HAP-1 (cell line): ENCODE measurements around the gene ACADS.
A peak's percentile ranks its signal among the peaks of the same experiment; 100 is the strongest.
"Not testable (repeated sequence)": the region's sequence is repeated elsewhere in the genome, so short reads cannot be mapped to it uniquely, and the experiment has no call there.

Experiments
- DNase-seq, 2 experiments: peaks; one replicate each; pipeline ENCODE4 v3.0.0-alpha.2; 2016 to 2020; ENCODE audit warnings: low spot score in 2 of 2
- H3K27me3 ChIP-seq: fragments of 250-450 bp; sonication (Bioruptor Pico); 2 replicates; pipeline ENCODE4 v1.5.1; 2020; ENCODE audit warnings: low read depth, mild to moderate bottlenecking, moderate library complexity
- H3K36me3 ChIP-seq: fragments of 250-450 bp; sonication (Bioruptor Pico); replicated peaks from 2 replicates; pipeline ENCODE4 v1.5.1; 2020; ENCODE audit warnings: mild to moderate bottlenecking
- H3K4me1 ChIP-seq: fragments of 250-450 bp; sonication (Bioruptor Pico); 2 replicates; pipeline ENCODE4 v1.5.1; 2020; ENCODE audit warnings: mild to moderate bottlenecking
- H3K4me3 ChIP-seq: fragments of 250-450 bp; sonication (Bioruptor Pico); 2 replicates; pipeline ENCODE4 v1.5.1; 2020; ENCODE audit warnings: mild to moderate bottlenecking, moderate library complexity
- H3K9me3 ChIP-seq: fragments of 250-450 bp; sonication (Bioruptor Pico); 2 replicates; pipeline ENCODE4 v1.5.1; 2020; ENCODE audit warnings: mild to moderate bottlenecking, moderate library complexity
- in situ Hi-C: fragments of 300-500 bp; cut with MboI; formaldehyde crosslinking; loops from 3 replicates; pipeline ENCODE4 v1.14.3; 2020; ENCODE audit warnings: low sequenced_read_pairs, inconsistent platforms, mixed read lengths

The ACADS gene

GRCh38 chr12:120724720-120725119 lies 906 bp upstream of the ACADS start:
- no peak overlapping the region for H3K4me3 ChIP-seq
- in situ Hi-C loops, result no loop called here

DNA sequence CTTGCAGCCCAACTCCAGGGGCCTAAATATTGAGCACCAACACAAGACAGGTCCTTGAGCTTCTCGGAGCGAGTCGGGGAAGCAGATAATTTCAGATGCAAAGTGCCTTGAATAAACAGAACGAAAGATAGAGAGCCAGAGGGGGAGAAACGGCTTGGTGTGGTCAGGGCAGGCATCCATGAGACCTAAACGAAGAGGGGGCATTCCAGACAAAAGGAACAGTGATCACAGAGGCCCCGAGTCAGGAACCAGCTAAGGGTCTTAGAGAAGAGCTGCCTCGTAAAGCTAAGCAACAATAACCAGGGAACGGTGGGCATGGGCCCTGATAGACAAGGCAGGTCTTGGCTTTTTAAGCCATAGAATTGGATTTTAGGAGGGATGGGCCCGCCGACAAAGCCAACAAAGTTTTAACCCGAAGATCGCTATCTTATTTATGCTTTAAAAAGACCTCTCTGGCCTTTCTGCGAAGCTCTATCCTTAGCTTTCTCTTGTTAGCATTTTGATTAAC lies 421 bp upstream of the ACADS start:
- H3K4me1 ChIP-seq, result peaks cover 6% of the 10 kb centered on the region
- H3K27me3 ChIP-seq, result no peaks in the 10 kb centered on the region
- no peak for DNase-seq
- H3K4me3 ChIP-seq, result peak overlapping the region; percentile 64
- no peaks in the 10 kb centered on the region for H3K9me3 ChIP-seq
- H3K36me3 ChIP-seq, result peaks cover 61% of the 10 kb centered on the region
- in situ Hi-C loops, result no loop called here

More at GRCh38 chr12:120724720-120725119, 906 bp upstream of the ACADS start:
- H3K4me1 ChIP-seq, result peaks cover 6% of the 10 kb centered on the region
- no peak for DNase-seq
- peaks cover 61% of the 10 kb centered on the region for H3K36me3 ChIP-seq
- H3K27me3 ChIP-seq, result no peaks in the 10 kb centered on the region
- no peaks in the 10 kb centered on the region for H3K9me3 ChIP-seq

- no peaks in the 10 kb centered on the region for H3K9me3 ChIP-seq
- H3K27me3 ChIP-seq, result no peaks in the 10 kb centered on the region
- H3K4me3 ChIP-seq, result peak overlapping the region; percentile 64
- no peak for DNase-seq
- H3K36me3 ChIP-seq, result peaks cover 53% of the 10 kb centered on the region
- H3K4me1 ChIP-seq, result peaks cover 6% of the 10 kb centered on the region
- in situ Hi-C loops, result no loop called here
Measured at GRCh38 chr12:120726510-120726793, 826 bp downstream of the ACADS start.

GRCh38 chr12:120726961-120727360 lies 1.3 kb downstream of the ACADS start:
- Histone ChIP-seq H3K27me3 (no peaks in the 10 kb centered on the region), H3K36me3 (peaks cover 48% of the 10 kb centered on the region), H3K4me3 (no peak overlapping the region), H3K9me3 (no peaks in the 10 kb centered on the region), H3K4me1 (peaks cover 6% of the 10 kb centered on the region)
- in situ Hi-C loops, result no loop called here
- no peak for DNase-seq

GRCh38 chr12:120732198-120732597 lies 6.6 kb downstream of the ACADS start:
- H3K4me1 ChIP-seq, in situ Hi-C loops, H3K9me3 ChIP-seq, H3K4me3 ChIP-seq, H3K27me3 ChIP-seq, DNase-seq: not testable (repeated sequence)
- H3K36me3 ChIP-seq, result peaks cover 19% of the 10 kb centered on the region

DNA sequence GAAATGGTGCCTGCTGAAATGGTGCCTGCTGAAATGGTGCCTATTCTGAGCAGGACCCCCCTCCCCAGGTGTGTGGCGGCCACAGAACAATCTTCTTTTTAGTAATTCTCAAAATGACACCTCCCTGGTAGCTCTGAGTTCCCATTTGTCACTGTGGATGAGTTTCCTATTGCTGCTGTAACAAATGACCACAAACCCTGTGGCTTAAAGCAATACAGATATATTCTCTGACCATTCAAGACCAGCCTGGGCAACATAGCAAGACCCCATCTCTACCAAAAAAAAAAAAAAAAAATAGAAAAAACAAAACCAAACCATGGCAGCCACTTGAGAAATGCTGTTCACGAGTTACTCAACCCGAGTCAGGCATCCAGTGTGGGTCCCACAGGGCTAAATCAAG lies 7.9 kb downstream of the ACADS start:
- H3K27me3 ChIP-seq, result no peaks in the 10 kb centered on the region
- no peak overlapping the region for H3K4me3 ChIP-seq
- no peak for DNase-seq
- H3K4me1 ChIP-seq, result no peaks in the 10 kb centered on the region
- no peaks in the 10 kb centered on the region for H3K9me3 ChIP-seq
- in situ Hi-C loops, result no loop called here
- H3K36me3 ChIP-seq, result peaks cover 9% of the 10 kb centered on the region

GRCh38 chr12:120734210-120734609 lies 8.6 kb downstream of the ACADS start:
- Histone ChIP-seq H3K27me3 (no peaks in the 10 kb centered on the region), H3K9me3 (no peaks in the 10 kb centered on the region), H3K36me3 (peaks cover 9% of the 10 kb centered on the region), H3K4me1 (no peaks in the 10 kb centered on the region), H3K4me3 (no peak overlapping the region)
- in situ Hi-C loops, result no loop called here
- no peak for DNase-seq

GRCh38 chr12:120735181-120735580 lies 9.6 kb downstream of the ACADS start:
- Histone ChIP-seq H3K4me1 (no peaks in the 10 kb centered on the region), H3K9me3 (no peaks in the 10 kb centered on the region), H3K27me3 (no peaks in the 10 kb centered on the region), H3K36me3 (peaks cover 4% of the 10 kb centered on the region), H3K4me3 (no peak overlapping the region)
- DNase-seq, result no peak
- in situ Hi-C loops, result no loop called here

GRCh38 chr12:120736404-120737331 lies 11.0 kb downstream of the ACADS start:
- no peaks in the 10 kb centered on the region for H3K4me1 ChIP-seq
- in situ Hi-C loops, result no loop called here
- no peak overlapping the region for H3K4me3 ChIP-seq
- no peaks in the 10 kb centered on the region for H3K9me3 ChIP-seq
- DNase-seq, result no peak
- H3K27me3 ChIP-seq, result no peaks in the 10 kb centered on the region
- no peaks in the 10 kb centered on the region for H3K36me3 ChIP-seq

DNA sequence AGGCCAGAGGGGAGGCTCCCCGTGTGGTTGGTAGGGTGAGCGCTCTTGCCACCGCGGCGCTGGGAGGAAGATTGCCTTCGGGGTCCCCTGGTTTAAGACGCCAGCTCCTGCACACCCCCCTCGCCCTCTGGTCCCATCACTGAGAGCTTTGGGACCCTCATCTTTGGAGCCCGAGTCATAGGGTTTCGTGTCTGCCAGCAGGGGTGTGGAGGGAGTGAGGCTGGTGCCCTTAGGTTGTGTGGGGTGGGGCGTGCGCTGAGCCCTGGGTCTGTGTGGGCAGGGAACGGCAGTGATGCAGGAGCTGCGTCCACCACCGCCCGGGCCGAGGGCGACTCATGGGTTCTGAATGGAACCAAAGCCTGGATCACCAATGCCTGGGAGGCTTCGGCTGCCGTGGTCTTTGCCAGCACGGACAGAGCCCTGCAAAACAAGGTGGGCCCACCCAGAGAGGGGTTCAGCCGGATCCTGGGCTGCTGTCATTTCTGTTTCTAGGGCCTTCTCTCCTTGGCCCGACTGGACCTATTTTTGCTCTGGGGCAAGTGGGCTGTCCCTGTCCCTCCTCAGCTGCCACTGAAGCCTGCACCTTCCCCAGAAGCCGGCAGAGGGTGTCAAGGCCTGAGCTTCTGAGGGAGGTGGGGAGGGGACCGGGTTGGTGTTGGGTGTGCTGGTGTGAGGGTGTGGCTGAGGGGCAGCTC lies 12.1 kb downstream of the ACADS start:
- no peaks in the 10 kb centered on the region for H3K36me3 ChIP-seq
- H3K27me3 ChIP-seq, result no peaks in the 10 kb centered on the region
- in situ Hi-C loops, result no loop called here
- no peak for DNase-seq
- H3K9me3 ChIP-seq, result no peaks in the 10 kb centered on the region
- H3K4me1 ChIP-seq, result no peaks in the 10 kb centered on the region
- no peak overlapping the region for H3K4me3 ChIP-seq

- H3K9me3 ChIP-seq, result no peaks in the 10 kb centered on the region
- H3K27me3 ChIP-seq, result no peaks in the 10 kb centered on the region
- no peak for DNase-seq
- in situ Hi-C loops, result no loop called here
- H3K4me1 ChIP-seq, result no peaks in the 10 kb centered on the region
- H3K4me3 ChIP-seq, result no peak overlapping the region
- no peaks in the 10 kb centered on the region for H3K36me3 ChIP-seq
Measured at GRCh38 chr12:120738252-120739030, 12.8 kb downstream of the ACADS start.

GRCh38 chr12:120739031-120739762 lies 13.6 kb downstream of the ACADS start:
- in situ Hi-C loops, result no loop called here
- no peak overlapping the region for H3K4me3 ChIP-seq
- no peaks in the 10 kb centered on the region for H3K4me1 ChIP-seq
- no peak for DNase-seq
- H3K27me3 ChIP-seq, result no peaks in the 10 kb centered on the region
- H3K9me3 ChIP-seq, result no peaks in the 10 kb centered on the region
- no peaks in the 10 kb centered on the region for H3K36me3 ChIP-seq
